ENCODE data around the gene KCMF1.

The KCMF1 gene

GRCh38 chr2:84980263-84980983 lies 9.5 kb downstream of the KCMF1 start:
- TF ChIP-seq, protein P1, sequence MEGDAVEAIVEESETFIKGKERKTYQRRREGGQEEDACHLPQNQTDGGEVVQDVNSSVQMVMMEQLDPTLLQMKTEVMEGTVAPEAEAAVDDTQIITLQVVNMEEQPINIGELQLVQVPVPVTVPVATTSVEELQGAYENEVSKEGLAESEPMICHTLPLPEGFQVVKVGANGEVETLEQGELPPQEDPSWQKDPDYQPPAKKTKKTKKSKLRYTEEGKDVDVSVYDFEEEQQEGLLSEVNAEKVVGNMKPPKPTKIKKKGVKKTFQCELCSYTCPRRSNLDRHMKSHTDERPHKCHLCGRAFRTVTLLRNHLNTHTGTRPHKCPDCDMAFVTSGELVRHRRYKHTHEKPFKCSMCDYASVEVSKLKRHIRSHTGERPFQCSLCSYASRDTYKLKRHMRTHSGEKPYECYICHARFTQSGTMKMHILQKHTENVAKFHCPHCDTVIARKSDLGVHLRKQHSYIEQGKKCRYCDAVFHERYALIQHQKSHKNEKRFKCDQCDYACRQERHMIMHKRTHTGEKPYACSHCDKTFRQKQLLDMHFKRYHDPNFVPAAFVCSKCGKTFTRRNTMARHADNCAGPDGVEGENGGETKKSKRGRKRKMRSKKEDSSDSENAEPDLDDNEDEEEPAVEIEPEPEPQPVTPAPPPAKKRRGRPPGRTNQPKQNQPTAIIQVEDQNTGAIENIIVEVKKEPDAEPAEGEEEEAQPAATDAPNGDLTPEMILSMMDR (IDR thresholded peaks at IDR 0.05; ENCODE audit: low read depth, low read length): no peak
- H3K36me3 ChIP-seq: no peaks in the 10 kb centered on the region
- no peak overlapping the region for H3K27ac ChIP-seq
- H3K4me3 ChIP-seq (ENCODE audit: low read depth, low read length): no peak overlapping the region
- H3K27me3 ChIP-seq (ENCODE audit: insufficient read depth, low read depth, severe bottlenecking): no peaks in the 10 kb centered on the region
- no peaks in the 10 kb centered on the region for H3K9me3 ChIP-seq (ENCODE audit: severe bottlenecking)
- no peak for DNase-seq

- DNase-seq: no peak
- H3K27me3 ChIP-seq (ENCODE audit: insufficient read depth, low read depth, severe bottlenecking): no peaks in the 10 kb centered on the region
- TF ChIP-seq, protein P1 (IDR thresholded peaks at IDR 0.05; ENCODE audit: low read depth, low read length): no peak
- H3K27ac ChIP-seq: no peak overlapping the region
- no peaks in the 10 kb centered on the region for H3K9me3 ChIP-seq (ENCODE audit: severe bottlenecking)
- no peaks in the 10 kb centered on the region for H3K36me3 ChIP-seq
- no peak overlapping the region for H3K4me3 ChIP-seq (ENCODE audit: low read depth, low read length)
Observed at GRCh38 chr2:84986018-84986417, 15.1 kb downstream of the KCMF1 start.

- Histone ChIP-seq H3K4me3 (ENCODE audit: low read depth, low read length) (no peak overlapping the region), H3K9me3 (ENCODE audit: severe bottlenecking) (no peaks in the 10 kb centered on the region), H3K27ac (no peak overlapping the region), H3K36me3 (peaks cover 8% of the 10 kb centered on the region; the same call in 1 of the 2 replicates), H3K27me3 (ENCODE audit: insufficient read depth, low read depth, severe bottlenecking) (no peaks in the 10 kb centered on the region)
- DNase-seq: no peak
- TF ChIP-seq, protein P1 (IDR thresholded peaks at IDR 0.05; ENCODE audit: low read depth, low read length): no peak
Observed at GRCh38 chr2:84989422-84989821, 18.5 kb downstream of the KCMF1 start.

GRCh38 chr2:84989927-84990326 lies 19.0 kb downstream of the KCMF1 start:
- Histone ChIP-seq H3K4me3 (ENCODE audit: low read depth, low read length) (no peak overlapping the region), H3K27me3 (ENCODE audit: insufficient read depth, low read depth, severe bottlenecking) (no peaks in the 10 kb centered on the region), H3K27ac (no peak overlapping the region), H3K36me3 (peaks cover 8% of the 10 kb centered on the region; the same call in 1 of the 2 replicates), H3K9me3 (ENCODE audit: severe bottlenecking) (no peaks in the 10 kb centered on the region)
- no peak for DNase-seq
- TF ChIP-seq, protein P1 (IDR thresholded peaks at IDR 0.05; ENCODE audit: low read depth, low read length): no peak

GRCh38 chr2:84991404-84992160 lies 20.6 kb downstream of the KCMF1 start:
- H3K4me3 ChIP-seq (ENCODE audit: low read depth, low read length): no peak overlapping the region
- DNase-seq: no peak
- no peaks in the 10 kb centered on the region for H3K27me3 ChIP-seq (ENCODE audit: insufficient read depth, low read depth, severe bottlenecking)
- no peaks in the 10 kb centered on the region for H3K9me3 ChIP-seq (ENCODE audit: severe bottlenecking)
- TF ChIP-seq, protein P1 (IDR thresholded peaks at IDR 0.05; ENCODE audit: low read depth, low read length): no peak
- peaks cover 8% of the 10 kb centered on the region; the same call in 1 of the 2 replicates for H3K36me3 ChIP-seq
- no peak overlapping the region for H3K27ac ChIP-seq

All from WERI-Rb-1 (cell line).